Amygdala (tissue), 56 donors: Measurements from ENCODE around the gene UPK3BL1.
"Not testable (repeated sequence)": the region's sequence is repeated elsewhere in the genome, so short reads cannot be mapped to it uniquely, and the experiment has no call there.

Experiments used
- DNase-seq, 56 donors: peaks; one replicate each; lab custom pipeline; 2025; lab: John Stamatoyannopoulos, UW

UPK3BL1 gene

DNA sequence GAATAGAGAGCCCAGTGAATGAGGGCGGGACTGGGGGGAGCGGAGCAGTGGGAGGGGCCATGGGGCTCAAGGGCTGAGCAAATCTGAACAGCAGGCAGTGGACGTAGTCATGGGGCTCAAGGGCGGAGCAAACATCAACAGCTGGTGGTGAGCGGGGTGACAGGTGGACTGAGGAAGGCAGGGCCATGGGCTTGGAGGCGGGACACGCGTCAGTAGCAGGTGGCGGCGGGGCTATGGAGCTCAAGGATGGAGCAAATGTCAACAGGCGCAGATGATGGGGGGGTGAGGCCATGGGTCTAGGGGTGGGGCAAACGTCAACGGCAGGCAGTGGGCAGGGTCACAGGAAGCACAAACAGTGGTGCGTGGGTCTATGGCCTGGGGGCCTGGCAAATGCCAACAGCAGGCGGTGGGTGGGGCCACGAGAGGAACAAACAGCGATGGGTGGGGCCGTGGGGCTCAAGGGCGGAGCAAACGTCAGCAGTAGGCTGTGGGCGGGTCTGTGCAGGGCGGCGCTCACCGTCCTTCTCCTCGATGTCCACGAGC lies 50.0 kb downstream of the UPK3BL1 start:
- not testable (repeated sequence) for DNase-seq

DNA sequence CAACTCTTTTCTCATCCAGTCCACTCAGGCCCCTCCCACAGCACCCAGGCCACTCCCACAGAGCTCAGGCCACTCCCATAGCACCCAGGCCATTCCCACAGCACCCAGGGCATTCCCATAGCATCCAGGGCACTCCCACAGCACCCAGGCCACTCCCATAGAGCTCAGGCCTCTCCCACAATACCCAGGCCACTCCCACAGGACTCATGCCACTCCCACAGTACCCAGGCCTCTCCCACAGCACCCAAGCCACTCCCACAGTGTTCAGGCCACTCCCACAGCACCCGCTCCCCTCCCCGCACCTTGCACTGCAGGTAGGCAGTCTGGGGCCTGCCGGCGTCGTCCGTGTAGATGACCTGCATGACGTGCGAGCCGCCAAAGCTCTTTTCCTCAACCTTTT lies 52.7 kb downstream of the UPK3BL1 start:
- not testable (repeated sequence) for DNase-seq
